DMS153 treated with DMSO at 0.1 percent for 48 hours (cell line): ENCODE results near the gene MAP4.

Experiments used
- DNase-seq: peaks from one replicate; lab custom pipeline; 2025; ENCODE audit not compliant: unreplicated experiment; lab: John Stamatoyannopoulos, UW

Gene MAP4

DNA sequence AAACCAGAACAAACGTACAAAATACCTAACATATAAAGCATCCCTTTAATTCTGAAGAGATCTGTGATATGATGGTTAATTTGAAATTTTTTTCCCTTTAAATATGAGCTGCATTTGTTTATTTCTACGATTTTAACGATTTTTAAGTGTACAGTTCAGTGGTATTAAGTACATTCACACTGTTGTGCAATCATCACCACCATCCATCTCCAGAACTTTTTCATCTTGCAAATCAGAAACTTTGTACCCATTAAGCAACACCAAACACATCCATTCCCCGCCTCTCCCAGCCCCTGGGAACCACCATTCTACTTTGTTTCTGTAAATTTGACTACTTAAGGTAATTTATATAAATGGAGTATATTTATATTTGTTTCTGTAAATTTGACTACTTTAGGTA is 51.5 kb downstream of the MAP4 start:
- no peak for DNase-seq

DNA sequence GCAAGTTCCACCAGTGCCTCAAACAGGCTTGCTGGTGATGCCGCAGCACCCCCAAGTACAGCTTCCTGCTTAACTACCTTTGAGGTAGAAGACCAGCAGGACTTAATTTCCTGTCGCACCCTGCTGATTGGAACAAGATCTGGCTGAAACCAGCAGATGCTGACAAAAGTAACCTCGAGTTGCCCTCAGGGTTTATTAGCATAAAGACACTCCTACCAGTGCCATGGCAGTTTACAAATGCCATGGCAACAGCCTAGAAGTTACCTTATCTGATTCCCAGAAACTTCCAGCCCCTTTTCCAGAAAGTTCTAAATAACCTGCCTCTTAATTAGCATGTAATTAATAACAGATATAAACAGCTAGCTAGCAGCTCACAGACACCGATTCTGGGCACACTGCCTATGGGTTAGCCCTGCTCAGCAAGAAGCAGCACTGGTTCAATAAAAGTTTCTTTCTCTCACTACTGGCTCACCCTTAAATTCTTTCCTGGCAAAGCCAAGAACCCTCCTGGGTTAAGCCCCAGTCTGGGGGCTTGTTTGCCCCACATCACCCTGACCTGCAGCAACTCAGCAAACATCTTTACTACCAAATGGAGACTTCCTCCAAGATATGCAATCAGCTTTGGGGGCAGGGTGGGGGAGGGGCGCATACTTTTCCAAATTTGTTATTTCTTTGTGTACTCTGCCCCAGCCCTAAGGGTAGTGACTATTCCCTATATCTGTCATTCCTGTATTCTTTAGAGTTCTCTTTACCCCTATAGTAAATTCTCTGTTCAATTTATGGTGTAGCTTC is 54.2 kb downstream of the MAP4 start:
- DNase-seq, result no peak

GRCh38 chr3:47961036-47961435 is 55.2 kb downstream of the MAP4 start:
- DNase-seq, result no peak

DNA sequence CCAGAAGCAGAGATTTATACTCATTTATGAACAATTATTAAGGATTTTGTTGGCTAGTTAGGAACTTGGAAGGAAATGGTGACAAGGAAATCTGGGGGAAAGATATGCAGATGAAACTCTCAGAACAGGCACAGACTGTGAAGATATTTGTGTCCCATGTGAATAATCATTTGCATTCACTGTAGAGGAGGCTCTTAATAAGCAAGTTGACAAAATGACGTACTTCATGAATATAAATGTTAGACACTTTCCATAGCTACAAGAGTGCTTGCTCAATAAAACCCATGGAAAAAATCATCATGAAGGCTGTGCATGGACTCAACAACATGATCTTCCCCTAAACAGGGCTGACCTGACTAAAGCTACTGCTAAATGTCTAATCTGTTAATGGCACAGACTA is 59.7 kb downstream of the MAP4 start:
- DNase-seq, result no peak

DNA sequence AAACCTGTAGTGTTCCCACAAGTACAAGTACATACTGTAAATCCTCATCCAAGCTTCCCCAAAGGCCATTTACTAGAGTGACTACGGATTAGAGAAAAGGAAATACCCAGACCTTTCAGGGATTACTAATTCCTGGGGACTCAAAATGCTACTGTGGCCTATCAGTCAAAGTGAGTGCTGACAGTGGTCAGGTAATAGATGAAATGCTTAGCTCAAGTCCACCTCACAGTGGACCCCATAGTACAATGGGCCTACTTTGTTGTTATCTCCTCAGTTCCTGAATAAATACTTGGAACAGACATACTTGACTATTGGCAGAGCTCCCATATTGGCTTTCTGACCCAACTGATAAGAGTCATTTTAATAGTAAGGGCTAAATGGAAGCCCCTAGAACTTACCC is 61.6 kb downstream of the MAP4 start:
- DNase-seq, result no peak

DNA sequence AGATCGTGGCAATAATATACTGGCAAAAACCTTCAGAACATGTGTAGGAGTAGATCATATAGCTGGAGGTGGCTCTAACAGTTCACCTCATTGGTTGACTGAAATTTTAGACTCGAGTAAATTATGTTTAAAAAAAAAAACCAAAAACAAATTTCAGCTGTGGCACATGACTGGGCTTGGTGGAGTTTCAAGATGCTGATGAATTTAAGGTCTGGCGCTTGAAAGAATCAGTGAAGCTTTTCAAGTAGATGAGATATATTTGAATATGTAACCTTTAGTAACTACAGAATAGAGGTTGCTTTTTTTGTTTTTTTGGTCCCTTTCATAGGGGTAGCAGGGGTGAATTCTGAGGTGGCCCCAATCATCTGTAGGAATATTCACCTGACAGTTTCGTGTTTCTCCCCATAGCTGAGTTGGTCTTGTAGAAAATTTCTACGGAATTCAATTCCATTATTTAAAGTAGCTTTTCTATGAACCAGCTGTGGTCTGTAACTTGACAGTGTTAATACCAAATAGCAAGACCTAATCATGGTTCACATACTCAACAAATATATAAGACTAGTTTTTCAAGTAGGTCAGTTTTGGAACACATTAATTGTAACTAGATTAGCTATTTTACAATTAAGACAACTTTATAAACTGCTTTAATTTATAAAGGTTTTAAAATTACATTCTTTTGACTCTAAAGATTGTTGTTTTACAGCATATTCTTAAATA is 65.6 kb downstream of the MAP4 start:
- DNase-seq, result no peak

DNA sequence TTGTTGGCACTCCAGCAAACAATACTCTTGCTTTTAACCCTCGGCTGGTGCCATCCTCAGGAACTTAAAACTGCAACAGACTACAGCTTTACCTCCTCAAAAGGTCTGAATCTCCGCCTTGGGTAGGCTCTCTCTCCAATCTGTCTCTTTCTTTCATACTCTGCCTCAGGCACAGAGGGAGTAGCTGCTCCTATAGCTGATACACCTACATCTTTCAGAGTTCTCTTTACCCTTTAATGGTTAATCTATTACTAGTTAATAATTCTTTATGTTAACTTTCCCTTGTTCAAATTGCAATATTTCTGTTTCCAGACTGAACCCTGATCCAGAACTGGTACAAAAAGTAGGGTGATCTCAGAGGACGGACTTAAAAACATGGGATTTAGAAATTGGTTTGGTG is 66.2 kb downstream of the MAP4 start:
- DNase-seq, result no peak

DNA sequence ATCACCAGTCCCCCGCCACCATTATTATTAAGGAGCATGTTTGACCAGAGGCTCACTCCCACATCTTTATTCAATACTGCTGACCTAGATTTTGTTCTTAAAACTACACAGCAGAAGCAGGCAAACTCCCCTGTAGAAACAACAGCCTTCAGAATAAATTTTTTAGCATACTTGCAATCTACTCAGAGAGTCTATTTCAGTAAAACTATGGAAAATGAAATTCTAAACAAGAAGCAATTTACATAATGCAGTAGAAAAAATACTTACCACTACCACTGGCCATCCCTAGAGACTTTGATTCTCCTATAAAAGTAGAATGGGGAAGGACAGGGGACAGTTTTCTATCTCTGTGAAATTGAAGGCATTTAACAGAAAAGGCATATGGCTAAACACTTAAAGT is 76.0 kb downstream of the MAP4 start:
- DNase-seq, result no peak

- DNase-seq, result no peak
These were observed 83.8 kb downstream of the MAP4 start for GRCh38 chr3:47932421-47932820.

- no peak for DNase-seq
These were observed 85.2 kb downstream of the MAP4 start for GRCh38 chr3:47930979-47931378.

GRCh38 chr3:47916696-47917095 is 99.5 kb downstream of the MAP4 start:
- no peak for DNase-seq

- no peak for DNase-seq
These were observed 100.0 kb downstream of the MAP4 start for GRCh38 chr3:47916201-47916600.

GRCh38 chr3:47912006-47912504 is 104.2 kb downstream of the MAP4 start:
- no peak for DNase-seq

- DNase-seq, result no peak
These were observed 105.3 kb downstream of the MAP4 start for GRCh38 chr3:47910777-47911440.

DNA sequence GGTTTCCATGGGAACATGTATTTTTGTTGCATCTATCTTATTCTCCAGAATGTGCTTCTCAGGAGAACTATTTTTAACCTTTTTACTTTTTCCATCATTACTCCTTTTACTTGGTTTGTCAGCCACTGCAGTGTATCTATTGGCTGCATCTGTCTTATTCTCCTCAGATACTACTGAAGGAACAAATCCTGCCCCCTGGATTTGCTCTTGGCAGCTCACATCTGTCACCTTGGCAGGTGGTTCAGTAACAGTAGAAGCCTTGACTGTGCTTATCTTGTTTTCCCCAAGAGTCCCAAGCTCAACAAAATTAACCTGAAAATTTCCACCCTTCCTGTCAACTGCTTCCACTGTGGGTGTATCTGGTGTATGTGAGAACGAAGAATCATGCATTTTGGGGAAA is 106.0 kb downstream of the MAP4 start:
- DNase-seq, result no peak

DNA sequence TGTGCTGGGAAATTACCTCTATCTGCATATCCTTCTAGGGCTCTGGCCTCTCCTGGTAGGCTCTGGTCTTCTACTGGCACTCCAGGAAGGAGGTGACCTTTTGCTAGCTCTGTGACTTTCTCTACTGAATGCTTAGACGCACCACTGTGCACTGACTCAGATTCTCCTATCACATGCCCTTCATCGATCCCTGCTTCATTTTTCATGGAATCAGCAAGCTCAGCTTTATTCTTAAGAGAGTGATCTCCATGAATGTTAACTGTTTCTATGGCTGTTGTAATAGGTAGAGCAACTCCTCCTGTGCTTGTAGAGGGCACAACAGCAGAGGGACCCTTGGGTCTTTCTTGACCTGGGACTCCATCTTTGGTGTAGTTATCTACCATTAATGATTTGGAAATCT is 106.6 kb downstream of the MAP4 start:
- no peak for DNase-seq

- DNase-seq, result no peak
These were observed 107.5 kb downstream of the MAP4 start for GRCh38 chr3:47908744-47909143.

- DNase-seq, result no peak
These were observed 108.4 kb downstream of the MAP4 start for GRCh38 chr3:47907784-47908183.

GRCh38 chr3:47902746-47903145 is 113.5 kb downstream of the MAP4 start:
- DNase-seq, result no peak

DNA sequence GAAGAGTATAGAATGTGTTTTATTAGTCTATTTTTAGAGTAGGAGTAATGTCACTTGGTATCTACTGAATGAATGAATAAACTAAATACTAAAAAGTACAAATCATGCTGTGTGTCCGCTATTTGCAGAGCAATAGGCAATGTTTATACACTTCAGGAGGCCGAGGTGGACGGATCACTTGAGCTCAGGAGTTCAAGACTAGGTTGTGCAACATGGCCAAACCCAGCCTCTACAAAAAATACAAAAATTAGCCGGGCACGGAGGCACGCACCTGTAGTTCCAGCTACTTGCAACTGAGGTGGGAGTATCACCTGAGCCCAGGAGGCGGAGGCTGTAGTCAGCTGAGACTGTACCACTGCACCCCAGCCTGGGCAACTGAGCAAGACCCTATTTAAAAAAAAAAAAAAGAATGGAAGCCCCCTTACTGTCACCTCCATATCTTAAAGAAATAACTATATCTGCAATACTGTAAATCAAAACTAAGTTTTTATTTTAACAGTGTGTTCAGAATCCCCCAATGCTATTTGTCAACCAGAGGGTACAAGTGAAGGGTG is 114.9 kb downstream of the MAP4 start:
- DNase-seq, result no peak

- DNase-seq, result no peak
These were observed 116.6 kb downstream of the MAP4 start for GRCh38 chr3:47899495-47900108.
